ENCODE measurements around the gene LMTK3. TPM values are rescaled to one million over a fixed set of nuclear protein-coding genes. Genes with fewer than 3 reads are reported as not detected.

The LMTK3 gene
- total RNA-seq, 2 donors from 2014 or later: 4.2 to 9.6 TPM

- DNase-seq (no peak), ATAC-seq (no peak)
- Histone ChIP-seq H3K4me1 (peaks cover 17% of the 10 kb centered on the region), H3K27me3 (no peaks in the 10 kb centered on the region), H3K9me3 (no peaks in the 10 kb centered on the region), H3K36me3 (replicated peaks in 1 of 2; ENCODE audit: insufficient read depth in 1 of 2, low read depth in 2 of 2) (peaks cover 0 to 9% of the 10 kb centered on the region in 2 donors), H3K27ac (no peak overlapping the region), H3K4me3 (no peak overlapping the region)
- intact Hi-C loops (cut with DNase I): no loop called here
- TF ChIP-seq CTCF (IDR thresholded peaks at IDR 0.05) (no peak), POLR2A (IDR thresholded peaks at IDR 0.05) (no peak)
- WGBS, 2 donors: 60 to 68% methylated on average over 12 to 16 of the region's 16 CpGs
These were observed 44.9 kb downstream of the LMTK3 start for GRCh38 chr19:48466561-48467325.

GRCh38 chr19:48465215-48465614 lies 46.4 kb downstream of the LMTK3 start:
- no peak for ATAC-seq
- intact Hi-C loops (cut with DNase I): no loop called here
- WGBS, 2 donors: 71 to 88% methylated on average over 1 of the region's 1 CpG

GRCh38 chr19:48461982-48462655 lies 49.5 kb downstream of the LMTK3 start:
- ATAC-seq: no peak
- Histone ChIP-seq H3K9me3 (no peaks in the 10 kb centered on the region), H3K27me3 (no peaks in the 10 kb centered on the region), H3K27ac (no peak overlapping the region), H3K4me3 (no peak overlapping the region), H3K4me1 (no peaks in the 10 kb centered on the region), H3K36me3 (replicated peaks in 1 of 2; ENCODE audit: insufficient read depth in 1 of 2, low read depth in 2 of 2) (no peaks in the 10 kb centered on the region)
- 87 to 90% methylated on average over 44 to 59 of the region's 62 CpGs for WGBS, 2 donors
- intact Hi-C loops (cut with DNase I): no loop called here
- TF ChIP-seq POLR2A (IDR thresholded peaks at IDR 0.05) (no peak), CTCF (IDR thresholded peaks at IDR 0.05) (no peak)
- DNase-seq: no peak

More at GRCh38 chr19:48465215-48465614, 46.4 kb downstream of the LMTK3 start:
- H3K4me1 ChIP-seq: peaks cover 10% of the 10 kb centered on the region
- no peak for DNase-seq
- H3K27ac ChIP-seq: no peak overlapping the region
- no peaks in the 10 kb centered on the region for H3K27me3 ChIP-seq
- TF ChIP-seq POLR2A (IDR thresholded peaks at IDR 0.05): no peak
- no peak for TF ChIP-seq CTCF (IDR thresholded peaks at IDR 0.05)
- no peaks in the 10 kb centered on the region for H3K9me3 ChIP-seq
- H3K4me3 ChIP-seq: no peak overlapping the region
- H3K36me3 ChIP-seq (replicated peaks in 1 of 2; ENCODE audit: insufficient read depth in 1 of 2, low read depth in 2 of 2): no peaks in the 10 kb centered on the region

- WGBS, 2 donors: 93 to 95% methylated on average over 11 to 35 of the region's 36 CpGs
- DNase-seq (no peak), ATAC-seq (no peak)
- Histone ChIP-seq H3K27me3 (no peaks in the 10 kb centered on the region), H3K36me3 (replicated peaks in 1 of 2; ENCODE audit: insufficient read depth in 1 of 2, low read depth in 2 of 2) (no peaks in the 10 kb centered on the region), H3K4me3 (no peak overlapping the region), H3K27ac (no peak overlapping the region), H3K9me3 (no peaks in the 10 kb centered on the region), H3K4me1 (no peaks in the 10 kb centered on the region)
- intact Hi-C loops (cut with DNase I): no loop called here
- TF ChIP-seq CTCF (IDR thresholded peaks at IDR 0.05) (no peak), POLR2A (IDR thresholded peaks at IDR 0.05) (no peak)
These were observed 50.0 kb downstream of the LMTK3 start for GRCh38 chr19:48461651-48461981.

Measured in body of pancreas (tissue), 4 donors.